SJSA1 (cell line): Measurements from ENCODE around the gene SPON1. TPM values are rescaled to one million over a fixed set of nuclear protein-coding genes. Genes with fewer than 3 reads are reported as not detected.
A peak's percentile ranks its signal among the peaks of the same experiment; 100 is the strongest.
"Not testable (repeated sequence)": the region's sequence is repeated elsewhere in the genome, so short reads cannot be mapped to it uniquely, and the experiment has no call there.

ENCODE experiments used
- DNase-seq, 2 experiments: peaks; one replicate each; pipeline ENCODE4 v3.0.0-alpha.2; 2015 to 2020; ENCODE audit warnings: low spot score in 2 of 2, low read depth in 1 of 2
- H3K27ac ChIP-seq: fragments of 250-450 bp; sonication (Bioruptor Pico); 2 replicates; pipeline ENCODE4 v1.5.1; 2020; ENCODE audit warnings: mild to moderate bottlenecking, moderate library complexity
- H3K27me3 ChIP-seq: fragments of 250-450 bp; sonication (Bioruptor Pico); replicated peaks from 2 replicates; pipeline ENCODE4 v1.5.1; 2020; ENCODE audit warnings: mild to moderate bottlenecking, moderate library complexity
- H3K36me3 ChIP-seq: fragments of 250-450 bp; sonication (Bioruptor Pico); 2 replicates; pipeline ENCODE4 v1.5.1; 2020; ENCODE audit warnings: mild to moderate bottlenecking
- H3K4me1 ChIP-seq: fragments of 250-450 bp; sonication (Bioruptor Pico); replicated peaks from 2 replicates; pipeline ENCODE4 v1.6.1; 2021; ENCODE audit warnings: mild to moderate bottlenecking
- H3K4me3 ChIP-seq: fragments of 250-450 bp; sonication (Bioruptor Pico); 2 replicates; pipeline ENCODE4 v1.5.1; 2020; ENCODE audit warnings: mild to moderate bottlenecking
- H3K9me3 ChIP-seq: fragments of 250-450 bp; sonication (Bioruptor Pico); replicated peaks from 2 replicates; pipeline ENCODE4 v1.5.1; 2020; ENCODE audit warnings: mild to moderate bottlenecking
- total RNA-seq: library from RNA; depleted of rRNA; stranded (reverse); fragments of >200 nt; shearing (Covaris generic); gene quantifications from 2 replicates; pipeline ENCODE4 v1.2.3, GENCODE V29; 2014

SPON1 gene
- total RNA-seq, 1 experiment from 2014 or later: 24.6 TPM

- Histone ChIP-seq H3K27me3 (no peaks in the 10 kb centered on the region; the same call in none of the 2 replicates), H3K4me3 (no peak overlapping the region), H3K27ac (no peak overlapping the region), H3K36me3 (no peaks in the 10 kb centered on the region), H3K4me1 (0 out of 2 replicates have a peak, but pooled peaks cover 3% of the 10 kb centered on the region), H3K9me3 (no peaks in the 10 kb centered on the region)
- no peak for DNase-seq
Measured at GRCh38 chr11:13931356-13931755, 31.2 kb upstream of the SPON1 start.

GRCh38 chr11:13937154-13937553, 25.4 kb upstream of the SPON1 start:
- H3K27me3 ChIP-seq, H3K9me3 ChIP-seq, H3K4me3 ChIP-seq, H3K27ac ChIP-seq, DNase-seq, H3K36me3 ChIP-seq: not testable (repeated sequence)
- peaks cover 20% of the 10 kb centered on the region for H3K4me1 ChIP-seq

GRCh38 chr11:13938829-13939228, 23.7 kb upstream of the SPON1 start:
- H3K27ac ChIP-seq, H3K27me3 ChIP-seq, DNase-seq, H3K36me3 ChIP-seq, H3K4me3 ChIP-seq, H3K9me3 ChIP-seq: not testable (repeated sequence)
- peaks cover 34% of the 10 kb centered on the region for H3K4me1 ChIP-seq

GRCh38 chr11:13939961-13940906, 22.3 kb upstream of the SPON1 start:
- peak; percentile 60 to 61 for DNase-seq
- no peaks in the 10 kb centered on the region for H3K9me3 ChIP-seq

GRCh38 chr11:13940907-13941256, 21.6 kb upstream of the SPON1 start:
- Histone ChIP-seq H3K27ac (no peak overlapping the region), H3K4me3 (no peak overlapping the region), H3K36me3 (no peaks in the 10 kb centered on the region), H3K4me1 (peaks cover 34% of the 10 kb centered on the region), H3K9me3 (no peaks in the 10 kb centered on the region), H3K27me3 (no peaks in the 10 kb centered on the region)
- no peak for DNase-seq

More at GRCh38 chr11:13939961-13940906, 22.3 kb upstream of the SPON1 start:
- no peak overlapping the region for H3K27ac ChIP-seq
- peaks cover 34% of the 10 kb centered on the region for H3K4me1 ChIP-seq
- H3K4me3 ChIP-seq: no peak overlapping the region
- H3K27me3 ChIP-seq: no peaks in the 10 kb centered on the region
- no peaks in the 10 kb centered on the region for H3K36me3 ChIP-seq

GRCh38 chr11:13941775-13942174, 20.7 kb upstream of the SPON1 start:
- Histone ChIP-seq H3K27ac (no peak overlapping the region), H3K4me3 (no peak overlapping the region), H3K27me3 (no peaks in the 10 kb centered on the region), H3K9me3 (no peaks in the 10 kb centered on the region), H3K4me1 (peaks cover 34% of the 10 kb centered on the region), H3K36me3 (no peaks in the 10 kb centered on the region)
- DNase-seq: no peak

- H3K9me3 ChIP-seq: no peaks in the 10 kb centered on the region
- no peak for DNase-seq
- H3K27me3 ChIP-seq: no peaks in the 10 kb centered on the region
- H3K4me1 ChIP-seq: peaks cover 34% of the 10 kb centered on the region
- H3K4me3 ChIP-seq: no peak overlapping the region
- H3K27ac ChIP-seq: no peak overlapping the region
- H3K36me3 ChIP-seq: no peaks in the 10 kb centered on the region
Measured at GRCh38 chr11:13942378-13942777, 20.1 kb upstream of the SPON1 start.

- 0 out of 2 replicates have a peak, but pooled peaks cover under 1% of the 10 kb centered on the region for H3K27me3 ChIP-seq
- peaks cover 34% of the 10 kb centered on the region for H3K4me1 ChIP-seq
- no peak overlapping the region for H3K27ac ChIP-seq
- H3K9me3 ChIP-seq: no peaks in the 10 kb centered on the region
- peak in 1 of 2 experiments; percentile 45 for DNase-seq
- no peaks in the 10 kb centered on the region for H3K36me3 ChIP-seq
- H3K4me3 ChIP-seq: no peak overlapping the region
Measured at GRCh38 chr11:13942971-13943381, 19.5 kb upstream of the SPON1 start.

- no peaks in the 10 kb centered on the region for H3K36me3 ChIP-seq
- peaks cover 32% of the 10 kb centered on the region for H3K4me1 ChIP-seq
- no peak overlapping the region for H3K4me3 ChIP-seq
- 0 out of 2 replicates have a peak, but pooled peaks cover 3% of the 10 kb centered on the region for H3K27me3 ChIP-seq
- no peaks in the 10 kb centered on the region for H3K9me3 ChIP-seq
- no peak for DNase-seq
- no peak overlapping the region for H3K27ac ChIP-seq
Measured at GRCh38 chr11:13944016-13944415, 18.5 kb upstream of the SPON1 start.

- Histone ChIP-seq H3K4me3 (no peak overlapping the region), H3K9me3 (no peaks in the 10 kb centered on the region), H3K4me1 (peaks cover 23% of the 10 kb centered on the region), H3K27ac (no peak overlapping the region), H3K27me3 (0 out of 2 replicates have a peak, but pooled peaks cover 3% of the 10 kb centered on the region), H3K36me3 (no peaks in the 10 kb centered on the region)
- no peak for DNase-seq
Measured at GRCh38 chr11:13944911-13945425, 17.6 kb upstream of the SPON1 start.

GRCh38 chr11:13947379-13947778, 15.1 kb upstream of the SPON1 start:
- DNase-seq: no peak
- no peak overlapping the region for H3K27ac ChIP-seq
- H3K4me3 ChIP-seq: no peak overlapping the region
- no peaks in the 10 kb centered on the region for H3K36me3 ChIP-seq
- H3K4me1 ChIP-seq: peaks cover 11% of the 10 kb centered on the region
- no peaks in the 10 kb centered on the region for H3K9me3 ChIP-seq
- peaks cover 13% of the 10 kb centered on the region for H3K27me3 ChIP-seq

GRCh38 chr11:13949876-13950275, 12.6 kb upstream of the SPON1 start:
- Histone ChIP-seq H3K4me3 (no peak overlapping the region), H3K4me1 (no peaks in the 10 kb centered on the region), H3K27me3 (peaks cover 33% of the 10 kb centered on the region), H3K36me3 (no peaks in the 10 kb centered on the region), H3K9me3 (no peaks in the 10 kb centered on the region), H3K27ac (no peak overlapping the region)
- no peak for DNase-seq

- Histone ChIP-seq H3K9me3 (no peaks in the 10 kb centered on the region), H3K27ac (no peak overlapping the region), H3K27me3 (peaks cover 46% of the 10 kb centered on the region), H3K36me3 (no peaks in the 10 kb centered on the region), H3K4me1 (no peaks in the 10 kb centered on the region), H3K4me3 (no peak overlapping the region)
- no peak for DNase-seq
Measured at GRCh38 chr11:13952221-13952620, 10.3 kb upstream of the SPON1 start.

- Histone ChIP-seq H3K4me1 (no peaks in the 10 kb centered on the region), H3K9me3 (no peaks in the 10 kb centered on the region), H3K27me3 (peaks cover 49% of the 10 kb centered on the region), H3K36me3 (no peaks in the 10 kb centered on the region), H3K4me3 (no peak overlapping the region), H3K27ac (no peak overlapping the region)
- DNase-seq: no peak
Measured at GRCh38 chr11:13952668-13953067, 9.9 kb upstream of the SPON1 start.
